Lower lobe of right lung (tissue), 2 donors: Measurements from ENCODE around the gene COPS8. TPM values are rescaled to one million over a fixed set of nuclear protein-coding genes. Genes with fewer than 3 reads are reported as not detected.

Source experiments
- ATAC-seq, 2 donors: fragments of 200-7000 bp; cut with Tn5 transposase; one replicate each; pipeline ENCODE4 v1.9.1; 2020 to 2022; ENCODE audit warnings: mild to moderate bottlenecking in 2 of 2, moderate library complexity in 2 of 2
- DNase-seq: peaks from one replicate; pipeline ENCODE4 v3.0.0-alpha.2; 2020
- H3K27ac ChIP-seq: fragments of 200-600 bp; one replicate; pipeline ENCODE4 v1.8.0; 2022
- H3K27me3 ChIP-seq: fragments of 200-600 bp; one replicate; pipeline ENCODE4 v1.8.0; 2022; ENCODE audit warnings: low read depth
- H3K36me3 ChIP-seq: fragments of 200-600 bp; one replicate; pipeline ENCODE4 v1.8.0; 2022; ENCODE audit warnings: mild to moderate bottlenecking
- H3K4me1 ChIP-seq: fragments of 200-600 bp; one replicate; pipeline ENCODE4 v1.8.0; 2022
- H3K4me3 ChIP-seq: fragments of 200-600 bp; one replicate; pipeline ENCODE4 v1.8.0; 2022; ENCODE audit warnings: mild to moderate bottlenecking
- H3K9me3 ChIP-seq: fragments of 200-600 bp; one replicate; pipeline ENCODE4 v1.8.0; 2022
- CTCF ChIP-seq: fragments of 200-600 bp; IDR thresholded peaks from one replicate; pipeline ENCODE4 v1.8.0; 2022; ENCODE audit warnings: antibody characterized with exemption, mild to moderate bottlenecking
- intact Hi-C: fragments of 100-400 bp; cut with DNase I; formaldehyde crosslinking; loops from one replicate; pipeline ENCODE4 v1.11.0; 2022
- total RNA-seq: library from RNA; stranded (reverse); fragmentation: NEBNext Ultra II Directional; extraction: Animal tissue kit (Norgen Biotek cat#: 25700); gene quantifications from one replicate; pipeline ENCODE4 v1.2.1, GENCODE V29; 2021
- donor health status: DM: no; HTN: yes; CAD: no; lungs with severe emphysema.

Gene COPS8
- total RNA-seq, 1 donor from 2014 or later = 31.8 TPM

GRCh38 chr2:237141571-237142051 is 55.9 kb downstream of the COPS8 start:
- Histone ChIP-seq H3K27ac (no peak overlapping the region), H3K36me3 (no peaks in the 10 kb centered on the region), H3K4me1 (no peaks in the 10 kb centered on the region), H3K4me3 (no peak overlapping the region), H3K27me3 (no peaks in the 10 kb centered on the region), H3K9me3 (peaks cover 3% of the 10 kb centered on the region)
- intact Hi-C loops = no loop called here
- TF ChIP-seq CTCF = no peak
- ATAC-seq = no peak
- no peak for DNase-seq

- no peaks in the 10 kb centered on the region for H3K27me3 ChIP-seq
- H3K27ac ChIP-seq = no peak overlapping the region
- peaks cover 18% of the 10 kb centered on the region for H3K9me3 ChIP-seq
- H3K4me1 ChIP-seq = no peaks in the 10 kb centered on the region
- no peak overlapping the region for H3K4me3 ChIP-seq
- no peak for DNase-seq
- ATAC-seq = no peak
- intact Hi-C loops = no loop called here
- H3K36me3 ChIP-seq = no peaks in the 10 kb centered on the region
- TF ChIP-seq CTCF = no peak
Observed at GRCh38 chr2:237143118-237143517, 57.4 kb downstream of the COPS8 start.

- no peak for ATAC-seq
- H3K36me3 ChIP-seq = no peaks in the 10 kb centered on the region
- H3K9me3 ChIP-seq = peaks cover 18% of the 10 kb centered on the region
- no peak for DNase-seq
- TF ChIP-seq CTCF = no peak
- H3K4me3 ChIP-seq = no peak overlapping the region
- intact Hi-C loops = no loop called here
- no peaks in the 10 kb centered on the region for H3K4me1 ChIP-seq
- H3K27ac ChIP-seq = no peak overlapping the region
- no peaks in the 10 kb centered on the region for H3K27me3 ChIP-seq
Observed at GRCh38 chr2:237143676-237144440, 58.2 kb downstream of the COPS8 start.

GRCh38 chr2:237144516-237144915 is 58.8 kb downstream of the COPS8 start:
- H3K27me3 ChIP-seq = no peaks in the 10 kb centered on the region
- H3K36me3 ChIP-seq = no peaks in the 10 kb centered on the region
- DNase-seq = no peak
- H3K27ac ChIP-seq = no peak overlapping the region
- H3K4me1 ChIP-seq = no peaks in the 10 kb centered on the region
- no peak for TF ChIP-seq CTCF
- no peak for ATAC-seq
- H3K4me3 ChIP-seq = no peak overlapping the region
- intact Hi-C loops = no loop called here
- H3K9me3 ChIP-seq = peaks cover 18% of the 10 kb centered on the region

GRCh38 chr2:237147317-237147716 is 61.6 kb downstream of the COPS8 start:
- TF ChIP-seq CTCF = no peak
- DNase-seq = no peak
- H3K4me1 ChIP-seq = no peaks in the 10 kb centered on the region

More at GRCh38 chr2:237147317-237147716, 61.6 kb downstream of the COPS8 start:
- H3K36me3 ChIP-seq = no peaks in the 10 kb centered on the region
- H3K27me3 ChIP-seq = no peaks in the 10 kb centered on the region
- no peak overlapping the region for H3K4me3 ChIP-seq
- no peak for ATAC-seq
- intact Hi-C loops = no loop called here
- H3K27ac ChIP-seq = no peak overlapping the region
- peaks cover 18% of the 10 kb centered on the region for H3K9me3 ChIP-seq
